NCI-H2107 (cell line): ENCODE measurements around the gene SMC3.
A peak's percentile ranks its signal among the peaks of the same experiment; 100 is the strongest.
"Not testable (repeated sequence)": the region's sequence is repeated elsewhere in the genome, so short reads cannot be mapped to it uniquely, and the experiment has no call there.

ENCODE experiments used
- DNase-seq: peaks from one replicate; lab custom pipeline; 2025; lab: John Stamatoyannopoulos, UW

The SMC3 gene

GRCh38 chr10:110625356-110625894, 57.9 kb downstream of the SMC3 start:
- no peak for DNase-seq

- DNase-seq: no peak
These were observed 58.7 kb downstream of the SMC3 start for GRCh38 chr10:110625951-110626855.

- DNase-seq: no peak
These were observed 60.7 kb downstream of the SMC3 start for GRCh38 chr10:110628161-110628560.

GRCh38 chr10:110629680-110630191, 62.2 kb downstream of the SMC3 start:
- peak; percentile 44 for DNase-seq

GRCh38 chr10:110631934-110632333, 64.4 kb downstream of the SMC3 start:
- DNase-seq: no peak

GRCh38 chr10:110632591-110633215, 65.2 kb downstream of the SMC3 start:
- DNase-seq: no peak

GRCh38 chr10:110634527-110635209, 67.2 kb downstream of the SMC3 start:
- DNase-seq: peak; percentile 42

GRCh38 chr10:110636572-110636931, 69.1 kb downstream of the SMC3 start:
- no peak for DNase-seq

GRCh38 chr10:110636932-110637557, 69.5 kb downstream of the SMC3 start:
- DNase-seq: no peak

GRCh38 chr10:110637558-110638053, 70.1 kb downstream of the SMC3 start:
- no peak for DNase-seq

- no peak for DNase-seq
These were observed 70.8 kb downstream of the SMC3 start for GRCh38 chr10:110638319-110638718.

GRCh38 chr10:110639046-110639445, 71.6 kb downstream of the SMC3 start:
- not testable (repeated sequence) for DNase-seq

- DNase-seq: not testable (repeated sequence)
These were observed 72.4 kb downstream of the SMC3 start for GRCh38 chr10:110639858-110640257.

GRCh38 chr10:110641256-110641655, 73.8 kb downstream of the SMC3 start:
- DNase-seq: no peak

- no peak for DNase-seq
These were observed 74.9 kb downstream of the SMC3 start for GRCh38 chr10:110642204-110643034.

GRCh38 chr10:110643035-110643652, 75.6 kb downstream of the SMC3 start:
- DNase-seq: no peak

GRCh38 chr10:110643653-110644597, 76.4 kb downstream of the SMC3 start, which contains the start of gene RBM20:
Gene RBM20, plus strand, starts transcription at chr10:110644336. Its CDS starts 119 bp downstream, at chr10:110644455.
- no peak for DNase-seq

GRCh38 chr10:110644598-110645462, 77.3 kb downstream of the SMC3 start:
- no peak for DNase-seq
